HCT116 (cell line): ENCODE results near the gene MBTPS2. TPM values are rescaled to one million over a fixed set of nuclear protein-coding genes. Genes with fewer than 3 reads are reported as not detected.

Experiments
- ATAC-seq: fragments of 200-7000 bp; cut with Tn5 transposase; 2 replicates; pipeline ENCODE4 v1.9.1; 2020; ENCODE audit warnings: mild to moderate bottlenecking, moderate library complexity
- BruUV-seq: library from RNA; stranded (reverse); fragments of 400-500 nt; replicated peaks from 2 replicates; lab custom pipeline; 2021; lab: Mats Ljungman, UMichigan
- CTCF ChIA-PET: fragments of 300-600 bp; sonication (Branson Sonifier 250); formaldehyde crosslinking; loops from one replicate; lab custom pipeline; 2021; ENCODE audit warnings: antibody characterized with exemption; lab: Charles Lee
- POLR2A ChIA-PET: fragments of 300-600, 350-600 bp; sonication (Branson Sonifier 250); formaldehyde crosslinking; loops from one replicate; lab custom pipeline; 2021; ENCODE audit warnings: antibody characterized with exemption; lab: Charles Lee
- RAD21 ChIA-PET, 2 experiments: fragments of 300-600 bp; sonication (Branson Sonifier 250); formaldehyde crosslinking; loops; one replicate each; lab custom pipeline; 2023; ENCODE audit warnings: low total read pairs in 2 of 2; ENCODE audit not compliant: uncharacterized antibody in 2 of 2, unreplicated experiment in 2 of 2, low non-redundant PET in 1 of 2; lab: Charles Lee
- DNase-seq: peaks from one replicate; pipeline ENCODE4 v3.0.0-alpha.2; 2010; ENCODE audit warnings: low read depth, low spot score
- H2AFZ ChIP-seq: fragments of 200-600 bp; shearing (Covaris generic), sonication (generic); 2 replicates; pipeline ENCODE4 v1.6.1; 2017; ENCODE audit warnings: low read depth, mixed run types, mixed read lengths, antibody characterized with exemption, low read length; ENCODE audit not compliant: poor library complexity, severe bottlenecking
- H3K27ac ChIP-seq: 2 replicates; pipeline ENCODE4 v1.5.1; 2012; ENCODE audit warnings: low read depth, low read length
- H3K27me3 ChIP-seq: fragments of 200-600 bp; sonication (generic); 2 replicates; pipeline ENCODE4 v1.6.1; 2016; ENCODE audit warnings: mixed run types, low read length, mixed read lengths; ENCODE audit not compliant: insufficient read depth
- H3K36me3 ChIP-seq, 2 experiments: fragments of 200-500 bp in 1 of 2; fragments of 200-600 bp in 1 of 2; sonication (Bioruptor generic) in 1 of 2; sonication (generic) in 1 of 2; 2 replicates each; pipeline versions ENCODE4 v1.5.1 to v1.6.1; 2014 to 2016; ENCODE audit warnings: low read length in 2 of 2, inconsistent platforms in 1 of 2, mixed read lengths in 1 of 2, mixed run types in 1 of 2; ENCODE audit not compliant: insufficient read depth in 2 of 2, control insufficient read depth in 1 of 2
- H3K4me1 ChIP-seq, 2 experiments: fragments of 200-600 bp in 1 of 2; sonication (generic) in 1 of 2; 2 replicates each; pipeline versions ENCODE4 v1.5.1 to v1.6.1; 2012 to 2017; ENCODE audit warnings: low read length in 2 of 2, inconsistent platforms in 1 of 2, mild to moderate bottlenecking in 1 of 2, mixed read lengths in 1 of 2, mixed run types in 1 of 2, moderate library complexity in 1 of 2; ENCODE audit not compliant: insufficient read depth in 2 of 2, control insufficient read depth in 1 of 2
- H3K4me2 ChIP-seq: fragments of 200-600 bp; sonication (generic); 2 replicates; pipeline ENCODE4 v1.6.1; 2017; ENCODE audit warnings: mixed run types, low read length, mixed read lengths
- H3K4me3 ChIP-seq, 2 experiments: fragments of 200-600 bp in 1 of 2; sonication (generic) in 1 of 2; replicated peaks in 1 of 2; 2 replicates each; pipeline ENCODE4 v1.5.1; 2011 to 2016; ENCODE audit warnings: low read length in 2 of 2, control low read depth in 1 of 2, low read depth in 1 of 2, mild to moderate bottlenecking in 1 of 2, mixed read lengths in 1 of 2, mixed run types in 1 of 2
- H3K79me2 ChIP-seq: fragments of 200-600 bp; sonication (generic); 2 replicates; pipeline ENCODE4 v1.6.1; 2017; ENCODE audit warnings: mild to moderate bottlenecking, mixed run types, low read length, moderate library complexity, mixed read lengths; ENCODE audit not compliant: insufficient read depth
- H3K9ac ChIP-seq: fragments of 200-600 bp; sonication (generic); 2 replicates; pipeline ENCODE4 v1.6.1; 2016; ENCODE audit warnings: low read length, mixed read lengths
- H3K9me2 ChIP-seq: fragments of 200-600 bp; sonication (generic), shearing (Covaris generic); 2 replicates; pipeline ENCODE4 v1.6.1; 2017; ENCODE audit warnings: mixed run types, mild to moderate bottlenecking, moderate library complexity; ENCODE audit not compliant: insufficient read depth
- H3K9me3 ChIP-seq, 2 experiments: fragments of 200-500 bp in 1 of 2; fragments of 200-600 bp in 1 of 2; sonication (Bioruptor generic) in 1 of 2; sonication (generic) in 1 of 2; 2 replicates each; pipeline ENCODE4 v1.6.1; 2014 to 2017; ENCODE audit warnings: low read length in 2 of 2, mixed read lengths in 2 of 2, inconsistent platforms in 1 of 2, low read depth in 1 of 2, mild to moderate bottlenecking in 1 of 2, mixed run types in 1 of 2, moderate library complexity in 1 of 2; ENCODE audit not compliant: control insufficient read depth in 1 of 2, insufficient read depth in 1 of 2
- H4K20me1 ChIP-seq: fragments of 200-600 bp; sonication (generic), shearing (Covaris generic); 2 replicates; pipeline ENCODE4 v1.6.1; 2017; ENCODE audit warnings: mixed run types, mild to moderate bottlenecking, moderate library complexity; ENCODE audit not compliant: insufficient read depth
- CBX3 ChIP-seq: IDR thresholded peaks from 2 replicates; pipeline ENCODE4 v1.6.1; 2012; ENCODE audit warnings: low read depth
- CTCF ChIP-seq, 3 experiments: fragments of 200-600 bp in 1 of 3; sonication (generic) in 1 of 3; IDR thresholded peaks in 2 of 3; conservative IDR thresholded peaks in 1 of 3; 2 replicates each; pipeline ENCODE4 v1.5.1; 2012 to 2017; ENCODE audit warnings: low read depth in 2 of 3, low read length in 2 of 3, antibody characterized with exemption in 1 of 3, borderline replicate concordance in 1 of 3, control low read depth in 1 of 3, mild to moderate bottlenecking in 1 of 3, mixed read lengths in 1 of 3, mixed run types in 1 of 3, moderate library complexity in 1 of 3; ENCODE audit not compliant: insufficient read depth in 1 of 3
- EZH2 ChIP-seq: fragments of 200-600 bp; sonication (generic); IDR thresholded peaks from 2 replicates; pipeline ENCODE4 v1.6.1; 2017; ENCODE audit warnings: antibody characterized with exemption, mixed run types
- FOSL1 ChIP-seq: IDR thresholded peaks from 2 replicates; pipeline ENCODE4 v1.6.1; 2012; ENCODE audit warnings: low read depth
- JUND ChIP-seq: IDR thresholded peaks from 2 replicates; pipeline ENCODE4 v1.6.1; 2012
- POLR2A ChIP-seq: IDR thresholded peaks from 2 replicates; pipeline ENCODE4 v1.7.0; 2011; ENCODE audit warnings: borderline replicate concordance; ENCODE audit not compliant: insufficient read depth, insufficient read length; ENCODE audit errors: extremely low read depth
- POLR2AphosphoS5 ChIP-seq: IDR thresholded peaks from 2 replicates; pipeline ENCODE4 v1.6.1; 2011; ENCODE audit warnings: mild to moderate bottlenecking, low read depth, low read length, moderate library complexity
- RAD21 ChIP-seq: IDR thresholded peaks from 2 replicates; pipeline ENCODE4 v1.6.1; 2012; ENCODE audit warnings: low read depth, mild to moderate bottlenecking
- REST ChIP-seq: IDR thresholded peaks from 2 replicates; pipeline ENCODE4 v1.6.1; 2012; ENCODE audit warnings: low read depth
- SIN3A ChIP-seq: IDR thresholded peaks from 2 replicates; pipeline ENCODE4 v1.6.1; 2012; ENCODE audit warnings: low read depth
- SP1 ChIP-seq: IDR thresholded peaks from 2 replicates; pipeline ENCODE4 v1.6.1; 2012; ENCODE audit warnings: low read depth
- SRF ChIP-seq: IDR thresholded peaks from 2 replicates; pipeline ENCODE4 v1.6.1; 2012; ENCODE audit warnings: low read depth
- TCF7L2 ChIP-seq: IDR thresholded peaks from 2 replicates; pipeline ENCODE4 v1.7.0; 2011; ENCODE audit warnings: borderline replicate concordance, inconsistent platforms; ENCODE audit not compliant: insufficient read depth, insufficient read length; ENCODE audit errors: extremely low read depth
- ZBTB33 ChIP-seq: IDR thresholded peaks from 2 replicates; pipeline ENCODE4 v1.6.1; 2011; ENCODE audit warnings: mild to moderate bottlenecking, low read length, moderate library complexity; ENCODE audit not compliant: insufficient replicate concordance; ENCODE audit errors: extremely low read depth
- ZFX ChIP-seq: fragments of 450-650 bp; IDR thresholded peaks from 2 replicates; pipeline ENCODE4 v1.6.1; 2017
- ZNF274 ChIP-seq: fragments of 200-500 bp; sonication (Bioruptor generic); IDR thresholded peaks from 2 replicates; pipeline ENCODE4 v1.6.1; 2014; ENCODE audit warnings: mild to moderate bottlenecking, low read depth, low read length, inconsistent platforms
- intact Hi-C: fragments of 100-400 bp; cut with micrococcal nuclease; formaldehyde crosslinking; loops from 2 replicates; pipeline ENCODE4 v1.10.0; 2022
- total RNA-seq: library from RNA; stranded (reverse); gene quantifications from one replicate; pipeline ENCODE4 v1.2.1, GENCODE V29; 2021; ENCODE audit not compliant: unreplicated experiment

MBTPS2 gene
- total RNA-seq, 1 experiment from 2014 or later: 16.9 TPM

- no peak for TF ChIP-seq ZNF274
- TF ChIP-seq ZFX: no peak
- no peak for TF ChIP-seq ZBTB33
- TF ChIP-seq RAD21: no peak
- no peak for TF ChIP-seq CBX3
- no peak for TF ChIP-seq POLR2AphosphoS5
- no peak for TF ChIP-seq CTCF (IDR thresholded peaks at IDR 0.05 in 2 of 3, conservative IDR thresholded peaks at IDR 0.05 in 1 of 3; ENCODE audit: borderline replicate concordance in 1 of 3, insufficient read depth in 1 of 3, low read depth in 2 of 3, low read length in 2 of 3)
- TF ChIP-seq EZH2: no peak
- no peak for TF ChIP-seq SIN3A
- TF ChIP-seq SRF: no peak
- no peak for TF ChIP-seq POLR2A
- no peak for TF ChIP-seq TCF7L2
- no peak for TF ChIP-seq JUND
- no peak for TF ChIP-seq REST
- no peak for TF ChIP-seq FOSL1
- TF ChIP-seq SP1: no peak
- RAD21 ChIA-PET: no interaction called here
- Histone ChIP-seq H3K4me2 (no peak overlapping the region), H3K9ac (no peak overlapping the region), H2AFZ (no peak overlapping the region), H3K79me2 (no peaks in the 10 kb centered on the region), H3K9me2 (no peaks in the 10 kb centered on the region), H3K36me3 (no peaks in the 10 kb centered on the region), H3K27me3 (no peaks in the 10 kb centered on the region), H3K4me1 (no peaks in the 10 kb centered on the region), H3K27ac (no peak overlapping the region), H3K9me3 (no peaks in the 10 kb centered on the region), H3K4me3 (no peak overlapping the region), H4K20me1 (no peaks in the 10 kb centered on the region)
- POLR2A ChIA-PET: no interaction called here
- no TSS peak for BruUV-seq
- DNase-seq (no peak), ATAC-seq (no peak)
- intact Hi-C loops: no loop called here
- CTCF ChIA-PET: no interaction called here
Measured at GRCh38 chrX:21907260-21907659, 67.8 kb downstream of the MBTPS2 start.
